Left hindlimb (tissue), 1 donor: ENCODE measurements around the gene SLC13A5.
"Not testable (repeated sequence)": the region's sequence is repeated elsewhere in the genome, so short reads cannot be mapped to it uniquely, and the experiment has no call there.

ENCODE experiments used
- DNase-seq: peaks from one replicate; pipeline ENCODE4 v3.0.0-alpha.2; 2018

SLC13A5 gene

GRCh38 chr17:6660101-6660500, 53.1 kb downstream of the SLC13A5 start:
- DNase-seq: no peak

GRCh38 chr17:6658411-6658810, 54.8 kb downstream of the SLC13A5 start:
- DNase-seq: not testable (repeated sequence)

- DNase-seq: no peak
Measured at GRCh38 chr17:6657633-6658287, 55.4 kb downstream of the SLC13A5 start.

GRCh38 chr17:6656797-6657632, 56.2 kb downstream of the SLC13A5 start:
- not testable (repeated sequence) for DNase-seq

- DNase-seq: not testable (repeated sequence)
Measured at GRCh38 chr17:6655732-6656361, 57.3 kb downstream of the SLC13A5 start.

GRCh38 chr17:6654841-6655731, 58.1 kb downstream of the SLC13A5 start:
- no peak for DNase-seq

GRCh38 chr17:6651919-6652452, 61.2 kb downstream of the SLC13A5 start:
- DNase-seq: peak; percentile 78

GRCh38 chr17:6651354-6651918, 61.7 kb downstream of the SLC13A5 start, which contains the start of the genes C17orf100 and MED31:
Gene C17orf100, plus strand, starts transcription at chr17:6651762. Its CDS starts 152 bp downstream, at chr17:6651914.
Gene MED31, minus strand, starts transcription at chr17:6651605. Its CDS starts 77 bp downstream, at chr17:6651528.
- DNase-seq: peak; percentile 95

GRCh38 chr17:6648181-6648580, 65.0 kb downstream of the SLC13A5 start:
- DNase-seq: no peak

- DNase-seq: no peak
Measured at GRCh38 chr17:6643451-6644125, 69.6 kb downstream of the SLC13A5 start.

GRCh38 chr17:6642592-6642991, 70.6 kb downstream of the SLC13A5 start:
- DNase-seq: no peak

- no peak for DNase-seq
Measured at GRCh38 chr17:6641247-6641863, 71.8 kb downstream of the SLC13A5 start.

- peak; percentile 93 for DNase-seq
Measured at GRCh38 chr17:6640536-6641246, 72.5 kb downstream of the SLC13A5 start, which contains the start of the genes KIAA0753 and TXNDC17. Gene KIAA0753, minus strand, starts transcription at chr17:6640711. Its CDS starts 5,608 bp downstream, at chr17:6635103. Gene TXNDC17, plus strand, starts transcription at chr17:6641060. Its CDS starts 23 bp downstream, at chr17:6641083.

GRCh38 chr17:6639586-6640535, 73.3 kb downstream of the SLC13A5 start:
- DNase-seq: peak; percentile 45

GRCh38 chr17:6639014-6639585, 74.1 kb downstream of the SLC13A5 start:
- DNase-seq: no peak

- peak; percentile 29 for DNase-seq
Measured at GRCh38 chr17:6638046-6638908, 74.9 kb downstream of the SLC13A5 start.

GRCh38 chr17:6637458-6637840, 75.7 kb downstream of the SLC13A5 start:
- DNase-seq: no peak
